Measurements from ENCODE around the gene VENTX.

VENTX gene

GRCh38 chr10:133271521-133272300, 34.1 kb downstream of the VENTX start:
- DNase-seq (ENCODE audit: low read depth) = no peak

GRCh38 chr10:133272301-133272963, 34.8 kb downstream of the VENTX start:
- DNase-seq (ENCODE audit: low read depth) = no peak

GRCh38 chr10:133272964-133273420, 35.3 kb downstream of the VENTX start:
- no peak for DNase-seq (ENCODE audit: low read depth)

GRCh38 chr10:133273534-133274143, 36.0 kb downstream of the VENTX start:
- no peak for DNase-seq (ENCODE audit: low read depth)

- no peak for DNase-seq (ENCODE audit: low read depth)
These were observed 37.4 kb downstream of the VENTX start for GRCh38 chr10:133274751-133275683.

- DNase-seq (ENCODE audit: low read depth) = no peak
These were observed 38.0 kb downstream of the VENTX start for GRCh38 chr10:133275684-133276092.

GRCh38 chr10:133276100-133276434, 38.4 kb downstream of the VENTX start:
- DNase-seq (ENCODE audit: low read depth) = no peak

GRCh38 chr10:133276435-133277201, 39.0 kb downstream of the VENTX start, which contains the start of gene ADAM8:
Gene ADAM8 (minus strand): TSS chr10:133276868. CDS start chr10:133276817, 51 bp downstream.
- no peak for DNase-seq (ENCODE audit: low read depth)

GRCh38 chr10:133277277-133277992, 39.8 kb downstream of the VENTX start:
- DNase-seq (ENCODE audit: low read depth) = no peak

- DNase-seq (ENCODE audit: low read depth) = no peak
These were observed 40.4 kb downstream of the VENTX start for GRCh38 chr10:133277993-133278576.

- DNase-seq (ENCODE audit: low read depth) = no peak
These were observed 41.1 kb downstream of the VENTX start for GRCh38 chr10:133278577-133279265.

GRCh38 chr10:133279326-133280226, 41.9 kb downstream of the VENTX start:
- no peak for DNase-seq (ENCODE audit: low read depth)

- DNase-seq (ENCODE audit: low read depth) = no peak
These were observed 42.9 kb downstream of the VENTX start for GRCh38 chr10:133280391-133281059.

GRCh38 chr10:133281084-133281483, 43.4 kb downstream of the VENTX start:
- DNase-seq (ENCODE audit: low read depth) = no peak

GRCh38 chr10:133281628-133282372, 44.1 kb downstream of the VENTX start:
- DNase-seq (ENCODE audit: low read depth) = no peak

- DNase-seq (ENCODE audit: low read depth) = no peak
These were observed 45.3 kb downstream of the VENTX start for GRCh38 chr10:133282846-133283390.

GRCh38 chr10:133283931-133284330, 46.3 kb downstream of the VENTX start:
- no peak for DNase-seq (ENCODE audit: low read depth)
